Gastroesophageal sphincter (tissue), 4 donors: ENCODE data around the gene SREK1. TPM values are rescaled to one million over a fixed set of nuclear protein-coding genes. Genes with fewer than 3 reads are reported as not detected.
"Not testable (repeated sequence)": the region's sequence is repeated elsewhere in the genome, so short reads cannot be mapped to it uniquely, and the experiment has no call there.

Experiments
- ATAC-seq: fragments of 150-250 bp; one replicate; pipeline ENCODE4 v1.9.1; 2016; ENCODE audit warnings: mild to moderate bottlenecking, moderate library complexity
- H3K27ac ChIP-seq, 4 donors: fragments of 200-600 bp; sonication (generic) in 3 of 4; 1 replicate in 3 of 4; 2 replicates in 1 of 4; pipeline ENCODE4 v1.5.1; 2016 to 2019
- H3K27me3 ChIP-seq: fragments of 200-600 bp; sonication (generic); one replicate; pipeline ENCODE4 v1.5.1; 2019
- H3K36me3 ChIP-seq, 2 donors: fragments of 200-600 bp; sonication (generic); one replicate each; pipeline ENCODE4 v1.5.1; 2019; ENCODE audit warnings: control low read depth in 1 of 2
- H3K4me1 ChIP-seq, 3 donors: fragments of 200-600 bp; sonication (generic); 1 replicate in 2 of 3; 2 replicates in 1 of 3; pipeline ENCODE4 v1.5.1; 2016 to 2019; ENCODE audit warnings: control low read depth in 2 of 3
- H3K4me3 ChIP-seq, 2 donors: fragments of 200-600 bp; sonication (generic); one replicate each; pipeline ENCODE4 v1.5.1; 2019; ENCODE audit warnings: mild to moderate bottlenecking in 1 of 2, moderate library complexity in 1 of 2
- H3K9me3 ChIP-seq, 3 donors: fragments of 200-600 bp; sonication (generic); one replicate each; pipeline ENCODE4 v1.5.1; 2017 to 2019; ENCODE audit warnings: control low read depth in 2 of 3
- CTCF ChIP-seq, 4 experiments: fragments of 200-600 bp in 2 of 4; fragments of 450-650 bp in 2 of 4; sonication (generic) in 1 of 4; IDR thresholded peaks; one replicate each; pipeline ENCODE4 v1.5.1; 2017 to 2019; ENCODE audit warnings: antibody characterized with exemption in 4 of 4, mild to moderate bottlenecking in 2 of 4, moderate library complexity in 2 of 4
- EP300 ChIP-seq: sonication (generic); formaldehyde crosslinking; IDR thresholded peaks from one replicate; pipeline ENCODE4 v1.6.1; 2017; ENCODE audit warnings: antibody characterized with exemption, mild to moderate bottlenecking
- POLR2A ChIP-seq, 2 donors: fragments of 450-650 bp; IDR thresholded peaks; one replicate each; pipeline ENCODE4 v1.6.1; 2017; ENCODE audit warnings: antibody characterized with exemption in 2 of 2, mild to moderate bottlenecking in 2 of 2, moderate library complexity in 1 of 2
- POLR2AphosphoS5 ChIP-seq: sonication (generic); formaldehyde crosslinking; IDR thresholded peaks from one replicate; pipeline ENCODE4 v1.6.1; 2017; ENCODE audit warnings: antibody characterized with exemption
- WGBS, 2 donors: methylation state at CpG; one replicate each; pipeline ENCODE4 v1.1.5; 2018; ENCODE audit warnings: low coverage in 1 of 2; 5-methylcytosine and 5-hydroxymethylcytosine counted together
- total RNA-seq, 4 donors: library from RNA; depleted of rRNA; stranded (reverse); fragments of >200 nt; gene quantifications; one replicate each; pipeline ENCODE4 v1.1.0, GENCODE V29; 2016

The SREK1 gene
- total RNA-seq, 4 donors from 2014 or later, result 28.4 to 107 (median 49.5) TPM

- H3K9me3 ChIP-seq, result no peaks in the 10 kb centered on the region
- ATAC-seq, result peak; percentile 17
- 89 to 90% methylated on average over 3 of the region's 4 CpGs for WGBS, 2 donors
- TF ChIP-seq POLR2A (IDR thresholded peaks at IDR 0.05) (no peak), POLR2AphosphoS5 (no peak), CTCF (IDR thresholded peaks at IDR 0.05) (no peak), EP300 (no peak)
- no peaks in the 10 kb centered on the region for H3K27me3 ChIP-seq
- no peak overlapping the region for H3K27ac ChIP-seq
- no peaks in the 10 kb centered on the region for H3K4me1 ChIP-seq
- H3K36me3 ChIP-seq, result peaks cover 0 to 7% of the 10 kb centered on the region in 2 donors
- H3K4me3 ChIP-seq, result no peak overlapping the region
Observed at GRCh38 chr5:66209350-66209749, 65.2 kb downstream of the SREK1 start.

- TF ChIP-seq EP300, result no peak
- Histone ChIP-seq H3K27ac (no peak overlapping the region), H3K36me3 (peaks cover 0 to 7% of the 10 kb centered on the region in 2 donors), H3K9me3 (no peaks in the 10 kb centered on the region), H3K4me1 (no peaks in the 10 kb centered on the region), H3K27me3 (no peaks in the 10 kb centered on the region), H3K4me3 (no peak overlapping the region)
- ATAC-seq, result no peak
- 83 to 85% methylated on average over 2 to 5 of the region's 6 CpGs for WGBS, 2 donors
Observed at GRCh38 chr5:66209794-66210193, 65.7 kb downstream of the SREK1 start.

GRCh38 chr5:66213533-66213932 lies 69.4 kb downstream of the SREK1 start:
- Histone ChIP-seq H3K27ac (no peak overlapping the region), H3K27me3 (no peaks in the 10 kb centered on the region), H3K4me3 (no peak overlapping the region), H3K4me1 (no peaks in the 10 kb centered on the region), H3K9me3 (no peaks in the 10 kb centered on the region), H3K36me3 (peaks cover 0 to 5% of the 10 kb centered on the region in 2 donors)
- TF ChIP-seq POLR2AphosphoS5 (no peak), CTCF (IDR thresholded peaks at IDR 0.05) (no peak), POLR2A (IDR thresholded peaks at IDR 0.05) (no peak), EP300 (no peak)
- no peak for ATAC-seq
- 65 to 100% methylated on average over 2 of the region's 2 CpGs for WGBS, 2 donors

- no peaks in the 10 kb centered on the region for H3K4me1 ChIP-seq
- TF ChIP-seq POLR2A (IDR thresholded peaks at IDR 0.05), result no peak
- TF ChIP-seq CTCF (IDR thresholded peaks at IDR 0.05), result no peak
- TF ChIP-seq EP300, result no peak
- TF ChIP-seq POLR2AphosphoS5, result no peak
- no CpG with 5 or more reads among the region's 5 CpGs for WGBS, 2 donors
- ATAC-seq, result no peak
- peaks cover 0 to 9% (median 0%) of the 10 kb centered on the region in 3 donors for H3K9me3 ChIP-seq
- H3K4me3 ChIP-seq, result no peak overlapping the region
- no peaks in the 10 kb centered on the region for H3K27me3 ChIP-seq
- H3K27ac ChIP-seq, result no peak overlapping the region
- no peaks in the 10 kb centered on the region for H3K36me3 ChIP-seq
Observed at GRCh38 chr5:66222455-66222854, 78.4 kb downstream of the SREK1 start.

GRCh38 chr5:66222896-66223295 lies 78.8 kb downstream of the SREK1 start:
- 73% methylated on average over 2 of the region's 4 CpGs; no CpG with 5 or more reads in 1 of the 2 donors for WGBS, 2 donors
- not testable (repeated sequence) for ATAC-seq

GRCh38 chr5:66223637-66224036 lies 79.5 kb downstream of the SREK1 start:
- 51 to 65% methylated on average over 3 to 4 of the region's 4 CpGs for WGBS, 2 donors
- Histone ChIP-seq H3K36me3 (no peaks in the 10 kb centered on the region), H3K27ac (no peak overlapping the region), H3K4me3 (no peak overlapping the region), H3K27me3 (no peaks in the 10 kb centered on the region), H3K9me3 (peaks cover 0 to 9% (median 0%) of the 10 kb centered on the region in 3 donors), H3K4me1 (no peaks in the 10 kb centered on the region)
- no peak for TF ChIP-seq EP300
- no peak for TF ChIP-seq POLR2AphosphoS5
- no peak for TF ChIP-seq POLR2A (IDR thresholded peaks at IDR 0.05)
- no peak for TF ChIP-seq CTCF (IDR thresholded peaks at IDR 0.05)
- ATAC-seq, result no peak

More at GRCh38 chr5:66222896-66223295, 78.8 kb downstream of the SREK1 start:
- H3K36me3 ChIP-seq, H3K9me3 ChIP-seq, H3K4me1 ChIP-seq, H3K27ac ChIP-seq, H3K4me3 ChIP-seq, H3K27me3 ChIP-seq: not testable (repeated sequence)
